ENCODE data around the gene ISCA1. TPM values are rescaled to one million over a fixed set of nuclear protein-coding genes. Genes with fewer than 3 reads are reported as not detected.

Gene ISCA1
- total RNA-seq, 1 experiment from 2014 or later: 28.8 TPM

GRCh38 chr9:86238861-86239770 is 43.2 kb downstream of the ISCA1 start:
- ATAC-seq: peak; percentile 24; the same call in 1 of the 2 replicates
- BruUV-seq (replicated peaks): no TSS peak
- H3K9me3 ChIP-seq (ENCODE audit: low read length): no peaks in the 10 kb centered on the region
- no peak overlapping the region for H3K9ac ChIP-seq (ENCODE audit: low read length)
- ChIA-PET CTCF (interaction anchor here (0.7 kb wide), 1 partner anchor 175 kb away, joined by 4 read pairs; no protein-coding TSS in a partner anchor), POLR2A (ENCODE audit: unreplicated experiment) (no interaction called here)
- H3K9me2 ChIP-seq (replicated peaks; ENCODE audit: low read length): no peaks in the 10 kb centered on the region
- TF ChIP-seq CTCF (conservative IDR thresholded peaks at IDR 0.05; ENCODE audit: low read depth, low read length) (peak; percentile 39; the same call in 1 of the 2 replicates), EZH2phosphoT487 (IDR thresholded peaks at IDR 0.05; ENCODE audit: borderline replicate concordance, low read length) (no peak), EZH2 (IDR thresholded peaks at IDR 0.05; ENCODE audit: low read length, unreplicated experiment) (no peak)
- no peaks in the 10 kb centered on the region for H3F3A ChIP-seq (ENCODE audit: low read length, unreplicated experiment)
- no peak overlapping the region for H3K27ac ChIP-seq (ENCODE audit: low read length)
- intact Hi-C loops (cut with micrococcal nuclease): loop anchor here (1.0 to 2.0 kb wide), 2 partner anchors 37 to 204 kb away; no protein-coding TSS in a partner anchor
- no peak overlapping the region for H3K4me2 ChIP-seq (ENCODE audit: low read length)
- H3K79me2 ChIP-seq (ENCODE audit: low read length): no peaks in the 10 kb centered on the region
- H3K4me1 ChIP-seq (ENCODE audit: insufficient read depth, low read length): no peaks in the 10 kb centered on the region
- DNase-seq: peak; percentile 35
- no peak overlapping the region for H2AFZ ChIP-seq (ENCODE audit: low read length)
- H3K4me3 ChIP-seq (ENCODE audit: low read length): no peak overlapping the region
- no peaks in the 10 kb centered on the region for H4K20me1 ChIP-seq (ENCODE audit: low read length)
- no peaks in the 10 kb centered on the region for H3K36me3 ChIP-seq (ENCODE audit: low read depth, low read length)
- H3K27me3 ChIP-seq (ENCODE audit: low read length): no peaks in the 10 kb centered on the region

- intact Hi-C loops (cut with micrococcal nuclease): no loop called here
- TF ChIP-seq CTCF (conservative IDR thresholded peaks at IDR 0.05; ENCODE audit: low read depth, low read length) (no peak), EZH2phosphoT487 (IDR thresholded peaks at IDR 0.05; ENCODE audit: borderline replicate concordance, low read length) (no peak), EZH2 (IDR thresholded peaks at IDR 0.05; ENCODE audit: low read length, unreplicated experiment) (no peak)
- Histone ChIP-seq H3K36me3 (ENCODE audit: low read depth, low read length) (no peaks in the 10 kb centered on the region), H3F3A (ENCODE audit: low read length, unreplicated experiment) (no peaks in the 10 kb centered on the region), H3K9me2 (replicated peaks; ENCODE audit: low read length) (no peaks in the 10 kb centered on the region), H4K20me1 (ENCODE audit: low read length) (no peaks in the 10 kb centered on the region), H3K4me3 (ENCODE audit: low read length) (no peak overlapping the region), H3K4me2 (ENCODE audit: low read length) (no peak overlapping the region), H3K9ac (ENCODE audit: low read length) (no peak overlapping the region), H2AFZ (ENCODE audit: low read length) (no peak overlapping the region), H3K9me3 (ENCODE audit: low read length) (no peaks in the 10 kb centered on the region), H3K27ac (ENCODE audit: low read length) (no peak overlapping the region), H3K79me2 (ENCODE audit: low read length) (no peaks in the 10 kb centered on the region), H3K4me1 (ENCODE audit: insufficient read depth, low read length) (no peaks in the 10 kb centered on the region), H3K27me3 (ENCODE audit: low read length) (no peaks in the 10 kb centered on the region)
- POLR2A ChIA-PET (ENCODE audit: unreplicated experiment): no interaction called here
- CTCF ChIA-PET: no interaction called here
- no peak for ATAC-seq
- DNase-seq: no peak
- BruUV-seq (replicated peaks): no TSS peak
Observed at GRCh38 chr9:86230858-86231257, 51.5 kb downstream of the ISCA1 start.

GRCh38 chr9:86222667-86223066 is 59.7 kb downstream of the ISCA1 start:
- H3K4me3 ChIP-seq (ENCODE audit: low read length): no peak overlapping the region
- H3K4me1 ChIP-seq (ENCODE audit: insufficient read depth, low read length): no peaks in the 10 kb centered on the region
- DNase-seq (no peak), ATAC-seq (no peak)
- BruUV-seq (replicated peaks): no TSS peak
- H3K27ac ChIP-seq (ENCODE audit: low read length): no peak overlapping the region
- no peaks in the 10 kb centered on the region for H3K79me2 ChIP-seq (ENCODE audit: low read length)
- POLR2A ChIA-PET (ENCODE audit: unreplicated experiment): no interaction called here
- CTCF ChIA-PET: no interaction called here
- no peak overlapping the region for H2AFZ ChIP-seq (ENCODE audit: low read length)
- H4K20me1 ChIP-seq (ENCODE audit: low read length): no peaks in the 10 kb centered on the region
- no peak for TF ChIP-seq CTCF (conservative IDR thresholded peaks at IDR 0.05; ENCODE audit: low read depth, low read length)
- no peak for TF ChIP-seq EZH2phosphoT487 (IDR thresholded peaks at IDR 0.05; ENCODE audit: borderline replicate concordance, low read length)
- no peak for TF ChIP-seq EZH2 (IDR thresholded peaks at IDR 0.05; ENCODE audit: low read length, unreplicated experiment)
- H3K9ac ChIP-seq (ENCODE audit: low read length): no peak overlapping the region
- no peaks in the 10 kb centered on the region for H3F3A ChIP-seq (ENCODE audit: low read length, unreplicated experiment)
- H3K36me3 ChIP-seq (ENCODE audit: low read depth, low read length): no peaks in the 10 kb centered on the region
- no peaks in the 10 kb centered on the region for H3K27me3 ChIP-seq (ENCODE audit: low read length)
- intact Hi-C loops (cut with micrococcal nuclease): no loop called here
- H3K4me2 ChIP-seq (ENCODE audit: low read length): no peak overlapping the region
- H3K9me3 ChIP-seq (ENCODE audit: low read length): no peaks in the 10 kb centered on the region
- no peaks in the 10 kb centered on the region for H3K9me2 ChIP-seq (replicated peaks; ENCODE audit: low read length)
